Endothelial cell of umbilical vein (primary cell): Measurements from ENCODE around the gene SLC29A3. TPM values are rescaled to one million over a fixed set of nuclear protein-coding genes. Genes with fewer than 3 reads are reported as not detected.

Experiments used
- BruUV-seq: library from RNA; stranded (reverse); fragments of 400-500 nt; replicated peaks from 2 replicates; lab custom pipeline; 2021; lab: Mats Ljungman, UMichigan
- CTCF ChIA-PET: fragments of 300-600, 350-600 bp; sonication (Branson Sonifier 250); formaldehyde crosslinking; loops from one replicate; lab custom pipeline; 2021; ENCODE audit warnings: antibody characterized with exemption, inconsistent platforms; lab: Charles Lee
- POLR2A ChIA-PET: fragments of 300-600, 350-600 bp; sonication (Branson Sonifier 250); formaldehyde crosslinking; loops from one replicate; lab custom pipeline; 2021; ENCODE audit warnings: antibody characterized with exemption, inconsistent platforms; lab: Charles Lee
- DNase-seq: peaks from one replicate; pipeline ENCODE4 v3.0.0-alpha.2; 2011; ENCODE audit warnings: low read depth, low spot score
- FAIRE-seq: peaks from 2 replicates; lab custom pipeline; 2011; peaks lifted over from hg19 to GRCh38; lab: Jason Lieb, UNC
- H2AFZ ChIP-seq: 2 replicates; pipeline ENCODE4 v1.6.0; 2012; ENCODE audit warnings: low read depth, low read length, control low read depth, inconsistent platforms
- H3K27ac ChIP-seq: 2 replicates; pipeline ENCODE4 v1.5.1; 2011; ENCODE audit warnings: low read depth, mild to moderate bottlenecking, control low read depth, low read length, moderate library complexity; ENCODE audit not compliant: insufficient read depth
- H3K27me3 ChIP-seq, 2 experiments: 2 replicates each; pipeline versions ENCODE4 v1.6.0 to v1.6.1; 2011; ENCODE audit warnings: low read length in 2 of 2, mixed read lengths in 1 of 2; ENCODE audit not compliant: control insufficient read depth in 2 of 2, insufficient read depth in 2 of 2
- H3K36me3 ChIP-seq, 2 experiments: 2 replicates in 1 of 2; 3 replicates in 1 of 2; pipeline ENCODE4 v1.5.1; 2011; ENCODE audit warnings: low read length in 2 of 2, mild to moderate bottlenecking in 1 of 2, moderate library complexity in 1 of 2; ENCODE audit not compliant: control insufficient read depth in 2 of 2, insufficient read depth in 2 of 2; ENCODE audit errors: extremely low read depth in 1 of 2
- H3K4me1 ChIP-seq: 3 replicates; pipeline ENCODE4 v1.5.1; 2011; ENCODE audit warnings: mild to moderate bottlenecking, low read length; ENCODE audit not compliant: control insufficient read depth, insufficient read depth; ENCODE audit errors: extremely low read depth
- H3K4me2 ChIP-seq: 2 replicates; pipeline ENCODE4 v1.6.1; 2011; ENCODE audit warnings: low read length, control low read depth, mixed read lengths; ENCODE audit not compliant: insufficient read depth
- H3K4me3 ChIP-seq, 3 experiments: fragments of 200-600 bp in 1 of 3; sonication (generic), shearing (Covaris generic) in 1 of 3; replicated peaks in 1 of 3; 2 replicates each; pipeline ENCODE4 v1.5.1; 2011 to 2016; ENCODE audit warnings: control low read depth in 3 of 3, low read length in 3 of 3, mild to moderate bottlenecking in 2 of 3, inconsistent platforms in 1 of 3, low read depth in 1 of 3, moderate library complexity in 1 of 3; ENCODE audit not compliant: insufficient read depth in 1 of 3
- H3K79me2 ChIP-seq: 2 replicates; pipeline ENCODE4 v1.6.0; 2012; ENCODE audit warnings: low read length, inconsistent platforms; ENCODE audit not compliant: control insufficient read depth, insufficient read depth
- H3K9ac ChIP-seq: replicated peaks from 2 replicates; pipeline ENCODE3; 2011; ENCODE audit warnings: low read length, control low read depth; ENCODE audit not compliant: insufficient read depth; ENCODE audit errors: extremely low read depth
- H3K9me1 ChIP-seq: replicated peaks from 3 replicates; pipeline ENCODE4 v1.6.0; 2011; ENCODE audit warnings: mild to moderate bottlenecking, low read length; ENCODE audit not compliant: control insufficient read depth, insufficient read depth; ENCODE audit errors: extremely low read depth
- H3K9me3 ChIP-seq: replicated peaks from 2 replicates; pipeline ENCODE4 v1.5.1; 2012; ENCODE audit warnings: low read length, inconsistent platforms; ENCODE audit not compliant: control insufficient read depth, insufficient read depth
- H4K20me1 ChIP-seq: replicated peaks from 2 replicates; pipeline ENCODE3; 2011; ENCODE audit warnings: mild to moderate bottlenecking, low read length; ENCODE audit not compliant: control insufficient read depth, insufficient read depth; ENCODE audit errors: extremely low read depth
- CTCF ChIP-seq, 2 donors: IDR thresholded peaks; 1 replicate in 1 of 2; 2 replicates in 1 of 2; pipeline ENCODE4 v1.5.1; 2011; ENCODE audit warnings: low read length in 2 of 2, mild to moderate bottlenecking in 2 of 2, moderate library complexity in 2 of 2, control low read depth in 1 of 2, inconsistent platforms in 1 of 2, low read depth in 1 of 2; ENCODE audit not compliant: insufficient read depth in 1 of 2; ENCODE audit errors: extremely low read depth in 1 of 2
- EZH2 ChIP-seq: IDR thresholded peaks from 2 replicates; pipeline ENCODE4 v1.6.1; 2012; ENCODE audit warnings: borderline replicate concordance, low read depth, mild to moderate bottlenecking, moderate library complexity, low read length, inconsistent platforms; ENCODE audit not compliant: severe bottlenecking
- FOS ChIP-seq: IDR thresholded peaks from 2 replicates; pipeline ENCODE4 v1.6.1; 2011; ENCODE audit warnings: mild to moderate bottlenecking, low read length, moderate library complexity, borderline replicate concordance; ENCODE audit not compliant: insufficient read depth
- GATA2 ChIP-seq: IDR thresholded peaks from 2 replicates; pipeline ENCODE4 v1.7.0; 2011; ENCODE audit warnings: low read depth, mild to moderate bottlenecking, moderate library complexity, mixed read lengths, low read length; ENCODE audit not compliant: insufficient read length, insufficient read depth
- JUN ChIP-seq: IDR thresholded peaks from 2 replicates; pipeline ENCODE4 v1.6.1; 2011; ENCODE audit warnings: borderline replicate concordance, low read depth; ENCODE audit not compliant: insufficient read length, insufficient read depth
- MAX ChIP-seq: IDR thresholded peaks from 2 replicates; pipeline ENCODE4 v1.6.1; 2011; ENCODE audit not compliant: insufficient read depth, insufficient read length
- MYC ChIP-seq: IDR thresholded peaks from one replicate; pipeline ENCODE4 v1.6.1; 2011; ENCODE audit warnings: mild to moderate bottlenecking, low read depth, low read length
- POLR2A ChIP-seq: IDR thresholded peaks from 2 replicates; pipeline ENCODE4 v1.6.1; 2012; ENCODE audit warnings: low read depth, mild to moderate bottlenecking, control low read depth, low read length
- POLR2AphosphoS5 ChIP-seq: IDR thresholded peaks from 2 replicates; pipeline ENCODE4 v1.6.1; 2012; ENCODE audit warnings: low read depth, mild to moderate bottlenecking, control low read depth, low read length, moderate library complexity; ENCODE audit not compliant: insufficient read depth
- dilution Hi-C: fragments of 300-500 bp; cut with MboI; formaldehyde crosslinking; loops from one replicate; pipeline ENCODE4 v1.15.0; 2019; ENCODE audit warnings: low sequenced_read_pairs; ENCODE audit not compliant: extremely low pct_ligation_motif_present
- intact Hi-C: fragments of 100-400 bp; cut with micrococcal nuclease; formaldehyde crosslinking; loops from one replicate; pipeline ENCODE4 v1.10.0; 2022
- polyA plus RNA-seq, 4 experiments: library from polyadenylated mRNA; depleted of rRNA in 3 of 4; stranded (reverse) in 3 of 4; unstranded in 1 of 4; fragments of >200 nt; gene quantifications; 2 replicates each; pipeline versions ENCODE4 v1.2.1 to v1.2.3, GENCODE V29; 2011 to 2012; ENCODE audit warnings: missing spikeins in 1 of 4
- total RNA-seq: library from RNA; stranded (reverse); gene quantifications from 2 replicates; pipeline ENCODE4 v1.2.3, GENCODE V29; 2021

SLC29A3 gene
- total and polyA plus RNA-seq, 2 donors (not counting 3 experiments of a cell fraction or from before 2014, with no cell fraction given): 5.0 to 9.1 TPM

GRCh38 chr10:71390461-71390835 lies 71.4 kb downstream of the SLC29A3 start:
- Histone ChIP-seq H3K27ac (no peak overlapping the region), H3K79me2 (no peaks in the 10 kb centered on the region), H3K9me1 (no peaks in the 10 kb centered on the region), H2AFZ (no peak overlapping the region), H3K36me3 (no peaks in the 10 kb centered on the region), H4K20me1 (no peaks in the 10 kb centered on the region), H3K9ac (no peak overlapping the region), H3K4me3 (no peak overlapping the region), H3K4me1 (no peaks in the 10 kb centered on the region), H3K4me2 (no peak overlapping the region), H3K27me3 (peaks cover 22 to 36% of the 10 kb centered on the region in 2 experiments), H3K9me3 (no peaks in the 10 kb centered on the region)
- TF ChIP-seq JUN: no peak
- TF ChIP-seq POLR2A: no peak
- TF ChIP-seq MAX: no peak
- TF ChIP-seq CTCF (IDR thresholded peaks at IDR 0.05; ENCODE audit: extremely low read depth in 1 of 2, insufficient read depth in 1 of 2, low read depth in 1 of 2, low read length in 2 of 2): no peak
- dilution Hi-C loops (no loop called here), intact Hi-C loops (no loop called here)
- no TSS peak for BruUV-seq
- POLR2A ChIA-PET: no interaction called here
- CTCF ChIA-PET: interaction anchor here (1.4 to 1.6 kb wide), 2 partner anchors 36 to 180 kb away, joined by 3 to 4 read pairs; no protein-coding TSS in a partner anchor
- no peak for DNase-seq
- no peak for FAIRE-seq

DNA sequence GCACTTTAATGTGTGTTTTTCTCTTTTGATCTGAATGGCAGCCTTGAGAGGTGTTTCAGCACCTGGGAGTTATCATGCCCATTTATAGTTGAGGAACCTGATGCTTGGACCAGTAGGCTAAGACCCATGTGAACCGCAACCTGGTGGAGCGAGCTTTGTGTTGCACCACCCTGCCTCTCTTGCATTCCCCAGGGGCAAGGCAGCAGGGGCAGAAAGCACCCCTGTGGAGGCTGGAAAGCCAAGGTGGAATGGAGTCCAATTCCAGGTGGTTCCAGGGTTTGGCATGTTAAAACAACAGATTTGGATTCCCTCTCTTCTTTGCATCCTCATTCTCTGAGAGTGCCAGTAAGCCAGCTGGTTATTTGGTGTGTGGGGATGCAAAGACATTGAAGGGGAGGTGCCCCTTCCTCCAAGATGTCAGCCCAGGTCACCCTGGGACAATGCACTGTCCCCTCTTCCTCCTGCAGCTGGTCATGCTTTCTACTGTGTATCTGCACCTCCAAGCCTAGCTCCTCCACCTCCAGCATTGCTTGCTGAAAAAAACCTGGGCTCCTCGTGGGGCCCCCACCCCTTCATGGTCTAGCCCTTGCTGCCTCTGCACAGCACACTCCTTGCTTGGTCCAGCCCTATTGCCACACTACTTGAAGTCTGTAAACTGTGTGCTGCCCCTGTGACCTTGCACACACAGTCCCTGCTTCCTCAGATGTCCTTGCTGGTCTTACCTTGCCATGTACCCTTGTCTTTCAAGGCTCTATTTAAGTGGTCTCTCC lies 72.0 kb downstream of the SLC29A3 start:
- Histone ChIP-seq H3K4me2 (no peak overlapping the region), H3K27me3 (peaks cover 28 to 43% of the 10 kb centered on the region in 2 experiments), H4K20me1 (no peaks in the 10 kb centered on the region), H3K4me1 (no peaks in the 10 kb centered on the region), H2AFZ (no peak overlapping the region), H3K79me2 (no peaks in the 10 kb centered on the region), H3K9ac (no peak overlapping the region), H3K9me3 (no peaks in the 10 kb centered on the region), H3K4me3 (no peak overlapping the region), H3K9me1 (no peaks in the 10 kb centered on the region), H3K36me3 (no peaks in the 10 kb centered on the region), H3K27ac (no peak overlapping the region)
- TF ChIP-seq JUN: no peak
- no peak for TF ChIP-seq EZH2
- TF ChIP-seq MYC: no peak
- no peak for TF ChIP-seq CTCF (IDR thresholded peaks at IDR 0.05; ENCODE audit: extremely low read depth in 1 of 2, insufficient read depth in 1 of 2, low read depth in 1 of 2, low read length in 2 of 2)
- TF ChIP-seq GATA2: no peak
- TF ChIP-seq POLR2AphosphoS5: no peak
- TF ChIP-seq MAX: no peak
- no peak for TF ChIP-seq POLR2A
- TF ChIP-seq FOS: no peak
- no peak for DNase-seq
- ChIA-PET CTCF (interaction anchor here (1.6 kb wide), 1 partner anchor 35 kb away, joined by 3 read pairs; no protein-coding TSS in a partner anchor), POLR2A (no interaction called here)
- dilution Hi-C loops (no loop called here), intact Hi-C loops (no loop called here)
- FAIRE-seq: no peak
- no TSS peak for BruUV-seq
